Measurements from ENCODE around the gene NMRAL1. TPM values are rescaled to one million over a fixed set of nuclear protein-coding genes. Genes with fewer than 3 reads are reported as not detected.
A peak's percentile ranks its signal among the peaks of the same experiment; 100 is the strongest.

NMRAL1 gene
- total RNA-seq, 1 experiment from 2014 or later = 53.5 TPM

DNA sequence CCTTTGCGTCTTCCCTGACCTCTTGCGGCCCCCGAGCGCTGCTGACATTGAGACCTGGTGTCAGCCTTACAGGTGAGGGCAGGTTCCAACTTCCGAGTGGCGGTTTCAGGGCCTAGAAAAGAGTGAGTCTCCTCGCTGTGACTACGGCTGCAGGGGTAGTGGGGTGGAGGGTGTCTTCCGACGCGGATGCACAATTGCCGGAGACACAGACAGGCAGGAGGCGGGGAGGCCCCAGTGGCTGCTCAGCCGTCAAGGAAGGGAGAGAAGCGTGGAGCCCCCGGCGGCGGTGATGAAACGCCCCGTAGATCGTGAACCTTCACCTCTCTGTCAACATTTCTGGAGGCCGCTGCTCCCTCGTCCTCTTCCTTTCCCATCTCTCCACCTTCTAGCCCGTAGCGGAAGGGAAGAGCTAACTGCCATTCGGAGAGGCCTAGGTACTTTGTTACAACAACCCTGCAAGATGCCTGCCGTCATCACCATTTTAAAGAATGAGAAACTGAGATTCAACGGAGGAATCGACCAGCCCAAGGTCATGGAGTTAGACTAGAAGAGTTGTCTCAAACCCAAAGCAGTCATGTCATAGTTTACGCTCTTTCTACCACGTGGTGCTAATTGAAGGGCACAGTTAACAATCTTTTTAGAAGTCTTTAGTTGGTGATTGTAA lies 48.3 kb downstream of the NMRAL1 start:
- DNase-seq (ENCODE audit: low read depth) = peak; percentile 20

DNA sequence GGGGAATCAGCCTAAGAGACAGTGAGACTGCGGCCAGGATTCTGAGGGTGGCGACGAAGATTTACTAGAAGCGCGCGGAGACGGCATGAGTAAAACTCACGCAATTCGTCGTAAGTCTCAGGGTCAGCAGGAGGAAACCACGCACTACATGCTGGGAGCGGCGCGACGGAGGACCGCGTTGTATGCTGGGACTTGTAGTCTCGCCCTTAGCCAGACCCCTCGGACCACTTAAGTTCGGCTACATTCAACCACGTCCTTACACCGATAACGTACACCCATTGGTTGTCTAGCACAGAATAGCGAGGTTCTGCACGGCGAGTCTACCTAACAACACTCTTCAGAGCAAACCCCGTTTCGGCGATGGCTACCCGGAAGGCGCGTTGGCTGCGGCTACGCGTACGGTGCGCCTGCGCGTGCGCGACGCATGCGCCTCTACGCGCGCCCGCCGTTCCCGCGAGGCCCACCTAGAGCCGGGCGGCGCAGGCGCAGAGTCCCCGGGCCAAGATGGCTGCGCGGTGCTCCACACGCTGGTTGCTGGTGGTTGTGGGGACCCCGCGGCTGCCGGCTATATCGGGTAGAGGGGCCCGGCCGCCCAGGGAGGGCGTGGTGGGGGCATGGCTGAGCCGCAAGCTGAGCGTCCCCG lies 48.9 kb downstream of the NMRAL1 start, which contains the start of gene DNAJA3:
Gene DNAJA3 (plus strand): TSS at position 491 of the 643 bp plus-strand sequence. CDS start 14 bp downstream, at position 505.
- peak; percentile 95 for DNase-seq (ENCODE audit: low read depth)

DNA sequence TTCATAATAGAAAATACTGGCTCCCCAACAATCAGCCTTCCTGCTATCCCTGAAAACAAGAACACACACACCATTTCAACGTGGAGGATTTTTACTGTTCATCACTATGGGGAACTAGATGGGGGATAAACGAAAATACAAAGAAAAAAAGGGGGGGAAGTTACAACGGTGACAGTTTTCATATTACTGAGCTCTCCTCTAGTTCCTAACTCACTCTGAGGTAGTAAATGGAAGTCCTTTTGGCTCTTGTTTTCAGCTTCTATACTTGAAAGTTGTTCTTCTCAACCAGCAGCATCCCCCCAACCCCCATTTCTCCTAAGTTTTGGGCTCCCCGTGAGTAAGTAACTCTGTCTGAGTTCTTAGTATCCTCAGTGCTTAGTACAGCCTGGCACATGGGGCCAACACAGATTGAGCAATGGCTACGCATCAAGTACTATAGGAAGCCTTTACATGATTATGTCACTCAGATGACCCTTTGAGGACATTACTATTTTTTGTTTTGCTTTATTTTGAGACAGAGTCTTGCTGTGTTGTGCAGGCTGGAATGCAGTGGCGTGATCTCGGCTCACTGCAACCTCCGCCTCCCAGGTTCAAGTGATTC lies 53.8 kb downstream of the NMRAL1 start:
- no peak for DNase-seq (ENCODE audit: low read depth)

DNA sequence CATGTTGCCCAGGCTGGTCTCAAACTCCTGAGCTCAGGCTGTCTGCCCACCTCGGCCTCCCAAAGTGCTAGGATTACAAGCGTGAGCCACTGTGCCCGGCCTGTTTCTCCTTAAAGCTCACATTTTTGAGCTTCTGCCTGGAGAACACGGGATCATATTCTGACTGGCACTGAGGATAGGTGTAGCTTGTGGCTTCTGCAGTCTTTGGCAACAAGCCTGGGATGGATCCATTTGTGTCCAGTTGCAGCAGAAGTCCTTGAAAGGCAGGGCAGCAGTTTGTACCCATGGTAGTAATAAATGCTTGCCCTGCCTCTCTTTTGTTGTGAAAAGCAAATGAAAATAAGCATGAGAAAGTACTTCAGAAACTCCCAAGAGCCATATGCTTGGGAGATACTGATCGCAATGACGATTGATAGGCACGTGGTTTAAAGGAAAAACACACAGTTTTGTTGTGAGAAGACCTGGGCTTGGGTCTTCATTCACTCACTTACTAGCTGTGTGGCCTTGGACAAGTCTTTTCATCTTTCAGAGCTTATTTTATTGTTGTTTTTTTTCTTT lies 54.9 kb downstream of the NMRAL1 start:
- DNase-seq (ENCODE audit: low read depth) = no peak

DNA sequence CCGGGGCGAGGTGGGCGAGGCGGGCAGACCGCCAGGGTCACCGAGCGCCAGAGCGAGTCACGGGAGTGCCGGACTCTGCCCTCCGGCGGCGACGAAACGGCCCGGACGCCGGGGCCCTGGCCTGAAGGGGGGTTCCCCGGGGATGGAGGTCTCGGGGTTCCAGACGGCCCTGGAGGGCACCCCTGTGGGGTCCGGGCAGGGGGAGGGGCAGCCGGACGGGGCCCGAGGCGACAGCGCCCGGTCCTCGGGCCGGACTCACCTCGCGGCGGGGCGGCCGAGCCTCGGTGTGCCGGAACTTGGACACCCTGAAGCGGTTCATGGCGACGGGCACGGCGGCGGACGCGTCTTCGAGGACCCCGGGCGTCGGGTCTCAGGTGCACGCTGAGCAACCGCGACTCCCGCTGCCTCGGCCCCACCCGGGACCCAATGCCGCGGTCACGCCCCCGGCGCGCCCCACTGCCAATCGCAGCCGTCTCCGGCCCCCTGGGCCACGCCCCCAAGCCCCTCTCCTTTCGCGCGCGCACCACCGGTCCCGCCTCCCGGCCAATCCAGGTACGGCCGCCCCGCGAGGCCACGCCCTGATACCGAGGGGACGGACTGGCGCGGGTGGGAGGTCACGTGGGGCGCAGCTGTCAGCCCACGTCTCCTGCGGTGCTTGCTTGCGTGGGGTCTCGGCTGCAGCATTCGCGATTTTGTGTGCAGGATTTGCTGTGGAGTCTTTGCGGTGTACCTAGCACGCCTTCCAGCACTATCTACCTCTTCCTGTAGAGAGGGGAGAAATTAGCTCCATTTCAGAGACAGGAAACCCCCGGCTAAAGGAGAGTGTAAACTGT lies 58.0 kb downstream of the NMRAL1 start, which contains the start of gene CORO7:
Gene CORO7 (minus strand): TSS at position 397 of the 833 bp plus-strand sequence. CDS start 78 bp downstream, at position 319.
- DNase-seq (ENCODE audit: low read depth) = peak; percentile 92

DNA sequence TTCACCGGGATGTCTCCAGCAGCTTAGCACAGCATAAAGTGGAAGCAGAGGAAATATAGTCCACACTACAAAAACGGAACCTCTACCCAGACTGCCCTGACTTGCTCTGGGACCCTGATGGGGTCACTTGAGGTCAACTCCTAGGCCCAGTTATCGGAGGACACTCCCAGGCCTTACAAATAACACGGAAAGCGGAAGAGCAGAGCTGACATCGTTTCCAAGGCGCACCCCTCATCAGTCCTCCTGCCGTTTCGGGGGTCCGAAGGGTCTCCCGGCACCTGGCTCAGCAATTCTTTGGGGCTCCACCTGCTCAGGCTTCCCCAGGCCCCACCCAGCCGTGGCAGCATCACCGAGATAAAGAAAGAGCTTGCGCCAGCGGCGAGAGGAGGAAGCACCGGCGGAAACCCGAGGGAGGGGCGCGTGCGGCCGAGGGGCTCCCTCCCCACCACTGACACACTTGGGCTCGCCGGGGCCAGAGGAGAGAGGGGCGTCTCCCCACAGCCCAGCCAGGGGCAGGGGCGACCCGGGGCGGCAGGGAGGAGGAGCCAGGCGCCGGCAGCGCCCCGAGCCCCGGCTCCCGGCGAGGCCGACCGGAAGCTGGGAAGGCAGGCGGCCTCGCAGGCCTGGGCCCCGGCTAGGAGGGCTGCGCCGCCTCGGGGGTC lies 58.8 kb downstream of the NMRAL1 start:
- DNase-seq (ENCODE audit: low read depth) = peak; percentile 39

DNA sequence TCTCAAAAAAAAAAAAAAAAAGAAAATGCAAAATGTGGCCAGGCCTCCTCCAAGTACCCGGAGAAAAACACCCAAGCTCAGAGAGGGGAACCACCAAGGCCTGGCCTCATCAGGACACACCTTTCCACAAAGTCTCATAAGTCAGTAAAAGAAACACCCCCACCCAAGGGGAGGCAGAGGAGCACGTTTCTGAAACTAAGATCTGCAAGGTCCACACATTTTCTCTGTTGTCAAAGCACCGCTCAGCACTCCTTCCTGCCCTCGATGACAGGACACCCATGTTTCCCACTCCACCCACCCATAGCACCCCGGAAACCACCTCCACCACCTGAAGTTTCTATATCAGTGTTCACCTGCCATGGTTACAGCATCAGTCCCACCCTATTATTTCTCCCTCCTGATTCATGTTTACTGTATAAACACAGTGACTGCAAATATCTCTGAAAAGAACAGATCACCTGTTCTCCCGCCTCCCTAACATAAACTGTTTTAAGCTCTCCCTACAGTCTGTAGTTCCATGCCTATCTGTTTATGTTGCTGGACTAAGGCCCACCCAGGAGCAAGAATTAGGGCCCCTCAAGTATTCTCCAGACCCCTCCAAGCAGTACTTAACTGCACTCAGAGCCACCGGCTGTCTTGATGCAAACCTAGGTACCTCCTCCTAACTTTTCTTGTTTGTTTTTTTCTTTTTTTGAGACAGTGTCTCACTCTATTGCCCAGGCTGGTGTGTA lies 60.1 kb downstream of the NMRAL1 start:
- no peak for DNase-seq (ENCODE audit: low read depth)

DNA sequence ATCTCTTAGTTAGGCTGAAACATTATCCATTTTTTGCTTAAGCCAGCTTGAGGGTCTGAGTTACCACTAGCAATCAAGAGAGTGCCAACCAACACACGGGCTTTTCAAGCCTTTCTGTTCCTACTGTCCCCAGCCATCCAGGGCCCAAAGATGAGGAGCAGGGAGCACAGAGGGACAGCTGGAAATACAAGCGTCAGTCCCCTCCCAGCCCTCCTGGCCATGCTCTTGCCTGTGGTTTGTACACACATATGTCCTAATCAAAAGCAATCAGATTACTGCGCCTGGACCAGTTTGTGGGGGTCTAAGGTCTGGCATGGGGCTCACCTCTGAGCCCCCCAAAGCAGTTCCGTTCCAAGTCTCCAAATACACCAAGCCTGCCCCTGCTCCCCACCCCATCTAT lies 61.6 kb downstream of the NMRAL1 start:
- no peak for DNase-seq (ENCODE audit: low read depth)

DNA sequence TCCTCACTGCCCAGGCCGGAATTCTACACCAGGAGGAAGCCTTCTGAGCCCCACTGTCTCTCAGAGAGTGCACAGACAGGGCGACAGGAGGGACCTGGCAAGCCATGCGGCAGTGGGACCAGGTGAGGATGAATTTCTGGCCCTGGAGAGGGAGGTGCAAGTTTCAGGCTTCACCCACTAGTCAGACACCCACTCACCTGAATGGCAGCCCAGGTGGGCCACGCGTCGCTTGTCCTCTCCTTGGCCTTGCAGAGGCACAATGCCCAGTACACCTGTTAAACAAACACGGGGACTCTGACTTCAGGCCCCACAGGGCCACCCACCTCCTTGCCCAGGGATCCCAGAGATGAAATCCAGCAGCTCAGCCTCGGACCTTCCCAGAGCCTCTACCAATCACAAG lies 62.3 kb downstream of the NMRAL1 start:
- no peak for DNase-seq (ENCODE audit: low read depth)

Other genes starting within 250 kb of the NMRAL1 start
- not detected in 2 replicates for gene SRL, start 232.5 kb downstream of the NMRAL1 start, total RNA-seq (2014; rRNA removed; shearing (Covaris generic))
- 13.4 and 14.1 TPM in 2 replicates for gene TFAP4, start 201.6 kb downstream of the NMRAL1 start, total RNA-seq (2014; rRNA removed; shearing (Covaris generic))
- 0.36 and 0.46 TPM in 2 replicates for gene GLIS2, start 158.6 kb downstream of the NMRAL1 start, total RNA-seq (2014; rRNA removed; shearing (Covaris generic))
- gene PAM16, start 123.3 kb downstream of the NMRAL1 start, total RNA-seq (2014; rRNA removed; shearing (Covaris generic)) = 34.1 and 71.8 TPM in 2 replicates
- 22.1 and 25.1 TPM in 2 replicates for gene VASN, start 102.8 kb downstream of the NMRAL1 start, total RNA-seq (2014; rRNA removed; shearing (Covaris generic))
- 7.0 and 11.3 TPM in 2 replicates for gene CORO7, start 58.0 kb downstream of the NMRAL1 start, total RNA-seq (2014; rRNA removed; shearing (Covaris generic))
- gene DNAJA3, start 48.8 kb downstream of the NMRAL1 start, total RNA-seq (2014; rRNA removed; shearing (Covaris generic)) = 54.8 and 73.9 TPM in 2 replicates
- 38.6 and 41.3 TPM in 2 replicates for gene HMOX2, start 1.8 kb upstream of the NMRAL1 start, total RNA-seq (2014; rRNA removed; shearing (Covaris generic))
- gene CDIP1, start 64.1 kb upstream of the NMRAL1 start, total RNA-seq (2014; rRNA removed; shearing (Covaris generic)) = 9.7 and 11.9 TPM in 2 replicates
- not detected in 2 replicates for gene C16orf96, start 81.7 kb upstream of the NMRAL1 start, total RNA-seq (2014; rRNA removed; shearing (Covaris generic))
- gene UBALD1, start 140.3 kb upstream of the NMRAL1 start, total RNA-seq (2014; rRNA removed; shearing (Covaris generic)) = 10.2 and 16.3 TPM in 2 replicates
- gene MGRN1, start 150.2 kb upstream of the NMRAL1 start, total RNA-seq (2014; rRNA removed; shearing (Covaris generic)) = 8.4 and 26.1 TPM in 2 replicates
- 26.7 and 42.4 TPM in 2 replicates for gene NUDT16L1, start 218.9 kb upstream of the NMRAL1 start, total RNA-seq (2014; rRNA removed; shearing (Covaris generic))

All from Daoy (cell line).